Smooth muscle cell (in vitro differentiated cells): ENCODE data around the gene AUTS2. TPM values are rescaled to one million over a fixed set of nuclear protein-coding genes. Genes with fewer than 3 reads are reported as not detected.

Experiments used
- DNase-seq: peaks from one replicate; lab custom pipeline; 2025; ENCODE audit not compliant: unreplicated experiment; lab: John Stamatoyannopoulos, UW
- H2AFZ ChIP-seq: fragments of 200-600 bp; sonication (generic); 2 replicates; pipeline ENCODE4 v1.6.0; 2016; ENCODE audit warnings: antibody characterized with exemption, low read depth, mild to moderate bottlenecking
- H3F3A ChIP-seq: fragments of 200-600 bp; sonication (generic); 2 replicates; pipeline ENCODE4 v1.6.0; 2017; ENCODE audit warnings: antibody characterized with exemption, low read depth
- H3K27ac ChIP-seq: fragments of 200-600 bp; sonication (generic); 2 replicates; pipeline ENCODE4 v1.5.1; 2016; ENCODE audit warnings: low read depth, mild to moderate bottlenecking
- H3K27me3 ChIP-seq: fragments of 200-600 bp; sonication (generic); 2 replicates; pipeline ENCODE4 v1.6.1; 2016; ENCODE audit warnings: low read depth, mild to moderate bottlenecking
- H3K36me3 ChIP-seq: fragments of 200-600 bp; sonication (generic); 2 replicates; pipeline ENCODE4 v1.5.1; 2016; ENCODE audit warnings: low read depth
- H3K4me1 ChIP-seq: fragments of 200-600 bp; sonication (generic); 2 replicates; pipeline ENCODE4 v1.5.1; 2016; ENCODE audit warnings: low read depth
- H3K4me2 ChIP-seq: fragments of 200-600 bp; sonication (generic); 2 replicates; pipeline ENCODE4 v1.6.0; 2016; ENCODE audit warnings: mild to moderate bottlenecking
- H3K4me3 ChIP-seq: fragments of 200-600 bp; sonication (generic); 2 replicates; pipeline ENCODE4 v1.5.1; 2016; ENCODE audit warnings: mild to moderate bottlenecking
- H3K79me2 ChIP-seq: fragments of 200-600 bp; sonication (generic); 2 replicates; pipeline ENCODE4 v1.6.0; 2016; ENCODE audit warnings: low read depth, mild to moderate bottlenecking
- H3K9ac ChIP-seq: fragments of 200-600 bp; sonication (generic); 2 replicates; pipeline ENCODE4 v1.6.0; 2016; ENCODE audit warnings: low read depth
- H3K9me3 ChIP-seq: fragments of 200-600 bp; sonication (generic); replicated peaks from 2 replicates; pipeline ENCODE4 v1.5.1; 2016; ENCODE audit warnings: low read depth
- H4K20me1 ChIP-seq: fragments of 200-600 bp; sonication (generic); 2 replicates; pipeline ENCODE4 v1.6.0; 2016; ENCODE audit warnings: low read depth
- WGBS: methylation state at CpG from one replicate; pipeline ENCODE4 v1.1.7; 2016; ENCODE audit warnings: low lambda C conversion rate; 5-methylcytosine and 5-hydroxymethylcytosine counted together
- polyA plus RNA-seq: library from polyadenylated mRNA; unstranded; fragments of >200 nt; fragmentation: Nextera tagmentation; extraction: Ambion mirVana; gene quantifications from 2 replicates; pipeline ENCODE4 v1.2.1, GENCODE V29; 2016
- total RNA-seq: library from RNA; depleted of rRNA; stranded (reverse); fragments of >200 nt; gene quantifications from 2 replicates; pipeline ENCODE4 v1.2.3, GENCODE V29; 2014
- TF ChIP-seq, protein P1 (sequence below): fragments of 200-600 bp; sonication (generic); IDR thresholded peaks from 2 replicates; pipeline ENCODE4 v1.5.1; 2017; ENCODE audit warnings: borderline replicate concordance, mild to moderate bottlenecking, antibody characterized with exemption; ENCODE audit not compliant: insufficient read depth, poor library complexity, severe bottlenecking

AUTS2 gene
- total and polyA plus RNA-seq, 2 experiments from 2014 or later: 6.5 to 8.6 TPM

DNA sequence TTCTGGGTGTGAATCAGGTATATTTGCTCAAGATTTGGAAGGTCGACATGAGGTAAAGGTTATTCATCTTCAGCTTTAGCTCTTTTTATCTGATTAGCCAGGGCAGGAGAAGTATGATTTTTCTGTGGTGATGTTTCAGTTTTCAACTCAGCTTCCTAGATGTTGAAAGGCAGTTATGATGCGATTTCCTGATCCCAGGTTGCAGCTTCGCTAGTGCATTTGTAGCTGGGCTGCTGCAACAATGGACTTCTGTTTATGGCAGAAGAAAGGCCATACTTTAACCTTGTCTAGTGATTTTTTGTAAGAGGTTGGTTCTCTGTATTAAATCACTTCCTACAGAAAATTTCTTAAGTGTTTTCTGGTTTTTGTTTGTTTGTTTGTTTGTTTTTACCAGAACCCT is 619.3 kb downstream of the AUTS2 start:
- H3K9me3 ChIP-seq: no peaks in the 10 kb centered on the region
- TF ChIP-seq, protein P1, sequence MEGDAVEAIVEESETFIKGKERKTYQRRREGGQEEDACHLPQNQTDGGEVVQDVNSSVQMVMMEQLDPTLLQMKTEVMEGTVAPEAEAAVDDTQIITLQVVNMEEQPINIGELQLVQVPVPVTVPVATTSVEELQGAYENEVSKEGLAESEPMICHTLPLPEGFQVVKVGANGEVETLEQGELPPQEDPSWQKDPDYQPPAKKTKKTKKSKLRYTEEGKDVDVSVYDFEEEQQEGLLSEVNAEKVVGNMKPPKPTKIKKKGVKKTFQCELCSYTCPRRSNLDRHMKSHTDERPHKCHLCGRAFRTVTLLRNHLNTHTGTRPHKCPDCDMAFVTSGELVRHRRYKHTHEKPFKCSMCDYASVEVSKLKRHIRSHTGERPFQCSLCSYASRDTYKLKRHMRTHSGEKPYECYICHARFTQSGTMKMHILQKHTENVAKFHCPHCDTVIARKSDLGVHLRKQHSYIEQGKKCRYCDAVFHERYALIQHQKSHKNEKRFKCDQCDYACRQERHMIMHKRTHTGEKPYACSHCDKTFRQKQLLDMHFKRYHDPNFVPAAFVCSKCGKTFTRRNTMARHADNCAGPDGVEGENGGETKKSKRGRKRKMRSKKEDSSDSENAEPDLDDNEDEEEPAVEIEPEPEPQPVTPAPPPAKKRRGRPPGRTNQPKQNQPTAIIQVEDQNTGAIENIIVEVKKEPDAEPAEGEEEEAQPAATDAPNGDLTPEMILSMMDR: no peak
- 82% methylated on average over 3 of the region's 3 CpGs for WGBS
- no peak overlapping the region for H3K9ac ChIP-seq
- no peaks in the 10 kb centered on the region for H3K79me2 ChIP-seq
- H3K4me3 ChIP-seq: no peak overlapping the region
- H3K27ac ChIP-seq: no peak overlapping the region
- no peak overlapping the region for H3K4me2 ChIP-seq
- no peaks in the 10 kb centered on the region for H3F3A ChIP-seq
- no peaks in the 10 kb centered on the region for H3K36me3 ChIP-seq
- H4K20me1 ChIP-seq: no peaks in the 10 kb centered on the region
- no peaks in the 10 kb centered on the region for H3K27me3 ChIP-seq
- no peak overlapping the region for H2AFZ ChIP-seq
- no peak for DNase-seq
- no peaks in the 10 kb centered on the region for H3K4me1 ChIP-seq

DNA sequence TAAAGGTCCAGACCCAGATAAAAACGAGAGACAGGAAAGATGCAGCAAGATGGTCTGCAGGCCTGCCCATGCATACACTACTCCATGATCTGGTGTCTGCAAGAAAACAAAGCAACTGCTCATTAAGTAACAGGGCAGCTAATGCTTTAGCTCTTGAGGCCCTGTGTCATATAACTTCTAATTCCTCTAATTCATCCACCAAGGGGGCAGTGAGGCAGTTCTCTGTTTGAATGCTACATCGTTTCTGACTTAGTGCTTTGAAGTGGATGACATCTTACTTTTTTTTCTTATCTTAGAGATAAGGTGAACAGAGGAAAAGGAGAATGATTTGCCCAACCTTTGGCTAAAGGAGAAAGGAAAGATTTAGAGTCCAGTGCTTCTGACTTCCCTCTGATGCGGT is 619.7 kb downstream of the AUTS2 start:
- Histone ChIP-seq H3K4me3 (no peak overlapping the region), H3K9ac (no peak overlapping the region), H3K79me2 (no peaks in the 10 kb centered on the region), H3K36me3 (no peaks in the 10 kb centered on the region), H2AFZ (no peak overlapping the region), H3K27me3 (no peaks in the 10 kb centered on the region), H3K4me1 (no peaks in the 10 kb centered on the region), H3K4me2 (no peak overlapping the region), H3K9me3 (no peaks in the 10 kb centered on the region), H3F3A (no peaks in the 10 kb centered on the region), H3K27ac (no peak overlapping the region), H4K20me1 (no peaks in the 10 kb centered on the region)
- WGBS: 47% methylated on average over 3 of the region's 3 CpGs
- TF ChIP-seq, protein P1: no peak
- no peak for DNase-seq

DNA sequence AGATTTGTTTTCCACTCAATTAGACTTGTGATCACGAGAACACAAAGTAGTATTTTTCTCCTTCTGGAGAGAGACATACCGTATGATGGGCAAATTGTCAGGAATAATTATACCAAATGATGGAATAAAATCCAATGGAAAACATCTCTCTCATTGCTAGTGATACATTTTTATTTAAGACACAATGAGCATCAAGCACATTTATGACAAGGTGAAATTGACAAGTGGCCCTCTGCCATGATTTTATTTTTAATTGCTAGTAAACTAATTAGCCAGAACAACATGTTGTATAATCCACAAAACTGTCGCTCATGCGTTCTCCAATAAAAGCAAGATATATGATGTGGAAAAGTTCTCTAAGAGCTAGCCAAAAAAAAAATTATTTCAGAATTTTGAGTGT is 620.8 kb downstream of the AUTS2 start:
- TF ChIP-seq, protein P1: no peak
- no peak overlapping the region for H3K9ac ChIP-seq
- no peak overlapping the region for H3K4me2 ChIP-seq
- H3K36me3 ChIP-seq: no peaks in the 10 kb centered on the region
- H3K9me3 ChIP-seq: no peaks in the 10 kb centered on the region
- H3K27me3 ChIP-seq: no peaks in the 10 kb centered on the region
- no peaks in the 10 kb centered on the region for H4K20me1 ChIP-seq
- H3K79me2 ChIP-seq: no peaks in the 10 kb centered on the region
- H3K4me3 ChIP-seq: no peak overlapping the region
- H3K4me1 ChIP-seq: no peaks in the 10 kb centered on the region
- H2AFZ ChIP-seq: no peak overlapping the region
- no peak overlapping the region for H3K27ac ChIP-seq
- DNase-seq: no peak
- 98% methylated on average over 4 of the region's 4 CpGs for WGBS
- H3F3A ChIP-seq: no peaks in the 10 kb centered on the region

DNA sequence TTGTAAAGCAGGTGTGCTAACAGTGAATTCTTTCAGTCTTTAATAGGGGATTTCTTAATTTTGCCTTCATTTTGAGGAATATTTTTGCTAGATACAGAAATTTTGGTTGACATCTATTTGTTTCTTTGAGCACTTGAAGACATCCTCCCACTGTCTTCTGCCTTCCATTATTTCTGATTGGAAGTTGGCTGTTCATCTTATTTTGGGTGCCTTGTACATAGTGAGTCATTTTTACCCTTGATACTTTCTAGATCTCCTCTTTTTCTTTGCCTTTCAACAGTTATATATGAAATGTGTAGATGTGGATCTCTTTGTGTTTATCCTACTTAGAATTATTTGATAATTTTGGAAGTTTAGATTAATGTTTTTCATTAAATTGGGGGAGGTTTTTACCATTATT is 631.0 kb downstream of the AUTS2 start:
- Histone ChIP-seq H3F3A (no peaks in the 10 kb centered on the region), H3K4me1 (no peaks in the 10 kb centered on the region), H3K27me3 (no peaks in the 10 kb centered on the region), H4K20me1 (no peaks in the 10 kb centered on the region), H3K4me2 (no peak overlapping the region), H3K36me3 (no peaks in the 10 kb centered on the region), H3K4me3 (no peak overlapping the region), H3K9me3 (peaks cover 23% of the 10 kb centered on the region), H3K9ac (no peak overlapping the region), H3K79me2 (no peaks in the 10 kb centered on the region), H2AFZ (no peak overlapping the region), H3K27ac (no peak overlapping the region)
- no peak for DNase-seq
- TF ChIP-seq, protein P1: no peak
